ENCODE measurements around the gene HDDC2.

The HDDC2 gene

DNA sequence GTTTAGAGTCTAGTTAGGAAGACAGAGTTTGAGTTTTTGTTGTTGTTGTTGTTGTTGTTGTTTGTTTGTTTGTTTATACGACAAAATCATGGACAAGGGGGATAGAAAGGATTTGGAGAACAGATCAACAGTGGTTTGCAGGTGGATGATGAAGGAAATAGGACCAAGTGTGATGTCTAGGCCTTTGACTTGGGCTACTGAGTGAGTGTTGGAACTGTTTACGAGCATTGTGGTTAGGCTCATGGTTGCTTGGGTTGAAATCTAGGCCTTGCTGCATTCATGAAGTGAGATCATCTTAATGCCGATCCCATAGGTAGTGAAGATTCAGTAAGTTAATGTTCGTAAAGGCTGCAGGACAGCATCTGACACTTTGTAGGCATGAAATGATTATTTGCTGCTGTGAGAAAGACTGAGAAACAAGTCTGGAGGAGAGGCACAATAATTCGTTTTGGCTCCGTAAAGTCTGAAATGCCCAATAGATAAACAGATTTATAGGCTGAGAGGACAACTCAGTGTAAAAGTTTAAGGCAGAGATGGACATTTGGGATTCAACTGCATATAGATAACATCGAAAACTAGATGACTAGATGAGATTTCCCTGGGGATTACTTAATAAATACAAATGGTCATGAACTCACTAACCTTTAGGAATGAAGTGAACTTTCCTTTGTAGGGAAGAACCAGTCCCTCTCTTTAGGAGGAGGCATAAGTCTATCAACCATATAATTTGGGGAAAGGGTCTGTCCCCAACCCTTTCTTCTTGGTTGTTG is 70.0 kb downstream of the HDDC2 start:
- DNase-seq = no peak

- no peak for DNase-seq
These were observed 70.6 kb downstream of the HDDC2 start for GRCh38 chr6:125231133-125231532.

- no peak for DNase-seq
These were observed 71.1 kb downstream of the HDDC2 start for GRCh38 chr6:125230674-125231073.

DNA sequence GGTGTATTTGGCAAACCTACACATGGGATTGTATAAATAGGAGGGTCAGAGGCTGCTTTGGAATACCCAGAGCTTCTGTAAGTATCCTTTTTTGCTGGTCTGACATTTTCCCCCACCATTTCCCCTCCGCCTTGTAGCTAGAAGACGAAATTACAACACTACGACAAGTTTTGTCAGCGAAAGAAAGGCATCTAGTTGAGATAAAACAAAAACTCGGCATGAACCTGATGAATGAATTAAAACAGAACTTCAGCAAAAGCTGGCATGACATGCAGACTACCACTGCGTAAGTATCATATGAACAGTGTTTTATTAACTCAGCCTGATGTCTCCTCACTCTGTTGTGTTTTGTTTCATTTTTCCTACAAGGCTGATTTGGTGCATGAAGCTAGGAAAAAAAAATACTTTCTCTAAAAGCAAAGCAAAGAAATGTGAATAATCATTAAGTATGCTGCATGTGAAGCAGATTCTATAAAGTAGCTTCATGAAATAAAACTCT is 72.7 kb downstream of the HDDC2 start:
- DNase-seq = no peak

DNA sequence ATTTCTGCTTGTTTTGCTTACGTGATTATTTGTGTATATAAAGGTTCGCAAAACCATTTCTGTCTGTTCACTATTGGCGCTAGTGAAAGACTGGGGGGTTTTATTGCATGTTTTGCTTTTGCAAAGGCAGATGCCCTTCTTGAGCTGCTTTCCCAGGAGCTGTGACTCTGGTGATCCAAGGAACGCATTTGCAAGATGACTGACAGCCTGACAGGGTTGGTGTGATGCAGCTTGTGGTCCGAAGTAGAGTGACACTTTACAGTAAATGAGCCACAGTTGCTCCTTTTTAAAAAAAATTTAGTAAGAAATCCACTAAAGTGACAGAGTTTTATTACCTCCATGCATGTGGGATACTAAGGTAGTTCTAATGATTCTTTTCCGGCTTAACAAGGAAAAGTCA is 74.5 kb downstream of the HDDC2 start:
- DNase-seq = no peak

Measured in activated CD4-positive, CD25-positive, alpha-beta regulatory T cell (primary cell).